OCI-M1 (cell line): ENCODE data around the gene GOLGA8M.
"Not testable (repeated sequence)": the region's sequence is repeated elsewhere in the genome, so short reads cannot be mapped to it uniquely, and the experiment has no call there.

Experiments
- DNase-seq: peaks from one replicate; lab custom pipeline; 2025; lab: John Stamatoyannopoulos, UW

GOLGA8M gene

GRCh38 chr15:28660750-28661149 lies 51.5 kb downstream of the GOLGA8M start:
- DNase-seq = not testable (repeated sequence)

GRCh38 chr15:28656018-28656360 lies 56.2 kb downstream of the GOLGA8M start:
- DNase-seq = not testable (repeated sequence)

GRCh38 chr15:28655329-28656017 lies 56.7 kb downstream of the GOLGA8M start:
- not testable (repeated sequence) for DNase-seq

GRCh38 chr15:28654194-28654593 lies 58.0 kb downstream of the GOLGA8M start:
- DNase-seq = not testable (repeated sequence)

GRCh38 chr15:28652538-28652937 lies 59.7 kb downstream of the GOLGA8M start:
- not testable (repeated sequence) for DNase-seq
